Neural progenitor cell (in vitro differentiated cells): Measurements from ENCODE around the gene GNB1. TPM values are rescaled to one million over a fixed set of nuclear protein-coding genes. Genes with fewer than 3 reads are reported as not detected.
A peak's percentile ranks its signal among the peaks of the same experiment; 100 is the strongest.

Experiments
- DNase-seq: peaks from one replicate; pipeline ENCODE4 v3.0.0-alpha.2; 2016; ENCODE audit warnings: low spot score
- H2AFZ ChIP-seq: fragments of 200-600 bp; sonication (generic); replicated peaks from 2 replicates; pipeline ENCODE4 v1.6.1; 2016; ENCODE audit warnings: antibody characterized with exemption
- H3F3A ChIP-seq: fragments of 200-600 bp; sonication (generic); 2 replicates; pipeline ENCODE4 v1.6.1; 2016; ENCODE audit warnings: antibody characterized with exemption, low read depth
- H3K27ac ChIP-seq: fragments of 200-600 bp; sonication (generic); 2 replicates; pipeline ENCODE4 v1.5.1; 2016; ENCODE audit warnings: mild to moderate bottlenecking
- H3K27me3 ChIP-seq: fragments of 200-600 bp; sonication (generic); 2 replicates; pipeline ENCODE4 v1.6.1; 2016; ENCODE audit warnings: mild to moderate bottlenecking, moderate library complexity
- H3K36me3 ChIP-seq: fragments of 200-600 bp; sonication (generic); 2 replicates; pipeline ENCODE4 v1.5.1; 2016
- H3K4me1 ChIP-seq: fragments of 200-600 bp; sonication (generic); 2 replicates; pipeline ENCODE4 v1.6.1; 2016; ENCODE audit warnings: mixed run types
- H3K4me2 ChIP-seq: fragments of 200-600 bp; sonication (generic); 2 replicates; pipeline ENCODE4 v1.6.1; 2016
- H3K4me3 ChIP-seq: fragments of 200-600 bp; sonication (generic); 2 replicates; pipeline ENCODE4 v1.5.1; 2016
- H3K79me2 ChIP-seq: fragments of 200-600 bp; sonication (generic); 2 replicates; pipeline ENCODE4 v1.6.1; 2016; ENCODE audit warnings: low read depth
- H3K9ac ChIP-seq: fragments of 200-600 bp; sonication (generic); 2 replicates; pipeline ENCODE4 v1.6.1; 2016
- H3K9me3 ChIP-seq: fragments of 200-600 bp; sonication (generic); 2 replicates; pipeline ENCODE4 v1.5.1; 2016; ENCODE audit warnings: low read depth
- H4K20me1 ChIP-seq: fragments of 200-600 bp; sonication (generic); 2 replicates; pipeline ENCODE4 v1.6.1; 2016; ENCODE audit warnings: low read depth
- H3K27ac Mint-ChIP-seq: 3 replicates; pipeline ENCODE4 v1.8.0; 2021; ENCODE audit warnings: mixed read lengths
- H3K27me3 Mint-ChIP-seq: 2 replicates; pipeline ENCODE4 v1.8.0; 2022; ENCODE audit warnings: low read depth, mild to moderate bottlenecking, inconsistent platforms, moderate library complexity, mixed read lengths; ENCODE audit not compliant: insufficient read depth
- H3K36me3 Mint-ChIP-seq: 3 replicates; pipeline ENCODE4 v1.8.0; 2021; ENCODE audit warnings: mixed read lengths
- H3K4me1 Mint-ChIP-seq: 3 replicates; pipeline ENCODE4 v1.8.0; 2021; ENCODE audit warnings: mixed read lengths
- H3K4me3 Mint-ChIP-seq: 3 replicates; pipeline ENCODE4 v1.8.0; 2021; ENCODE audit warnings: mild to moderate bottlenecking, moderate library complexity, mixed read lengths
- H3K9me3 Mint-ChIP-seq: 3 replicates; pipeline ENCODE4 v1.8.0; 2020; ENCODE audit warnings: mixed read lengths
- CTCF ChIP-seq: fragments of 200-600 bp; sonication (generic); IDR thresholded peaks from 2 replicates; pipeline ENCODE4 v1.5.1; 2017; ENCODE audit warnings: antibody characterized with exemption, mild to moderate bottlenecking
- EZH2 ChIP-seq: fragments of 200-600 bp; sonication (generic); IDR thresholded peaks from 2 replicates; pipeline ENCODE4 v1.6.1; 2017; ENCODE audit warnings: antibody characterized with exemption, mild to moderate bottlenecking, moderate library complexity
- EZH2phosphoT487 ChIP-seq: fragments of 200-600 bp; sonication (generic); IDR thresholded peaks from 2 replicates; pipeline ENCODE4 v1.6.1; 2017; ENCODE audit warnings: antibody characterized with exemption
- total RNA-seq: library from RNA; depleted of rRNA; stranded (reverse); fragments of >200 nt; gene quantifications from 2 replicates; pipeline ENCODE4 v1.2.3, GENCODE V29; 2015; ENCODE audit warnings: low replicate concordance

GNB1 gene
- total RNA-seq, 1 donor from 2014 or later, result 175 TPM

DNA sequence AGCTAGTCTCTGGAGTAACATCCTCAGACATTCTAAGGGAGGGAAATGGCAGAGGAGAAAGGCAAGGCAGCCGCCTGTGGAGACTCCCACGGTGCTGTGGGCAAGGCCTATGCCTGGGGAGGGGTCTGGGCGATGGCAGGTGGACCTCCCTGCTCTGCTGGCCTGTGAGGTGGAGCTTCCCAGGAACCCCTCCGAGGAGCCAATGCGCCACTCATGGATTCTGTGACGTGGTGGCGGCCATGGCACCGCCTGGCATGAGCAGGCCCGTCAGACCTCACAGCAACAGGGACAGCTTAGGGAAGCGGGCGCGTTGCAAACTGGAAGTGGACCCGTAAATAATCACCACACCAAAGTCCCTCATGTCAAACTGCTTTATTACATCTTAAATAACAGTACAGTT, 106.0 kb downstream of the GNB1 start:
- no peak overlapping the region for H3K27ac ChIP-seq
- DNase-seq, result no peak

DNA sequence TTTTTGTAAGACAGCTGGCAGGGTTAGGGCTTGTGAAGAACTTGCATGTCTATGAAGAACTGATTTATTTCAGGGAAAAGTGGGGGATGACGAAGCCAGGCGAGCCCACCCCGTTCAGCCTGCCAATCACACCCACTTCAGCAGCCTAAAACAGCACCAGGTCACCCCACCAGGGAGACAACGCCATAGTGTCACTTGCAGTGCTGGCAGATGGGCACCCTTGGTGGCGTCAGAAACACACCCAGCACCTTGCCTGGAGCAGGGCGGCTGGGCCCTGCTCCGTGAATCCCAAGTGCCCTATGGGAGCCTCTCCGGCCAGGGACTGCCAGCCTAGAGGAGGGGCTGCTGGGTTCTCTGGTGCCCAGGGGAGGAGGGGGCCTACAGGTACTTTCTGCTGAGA, 107.6 kb downstream of the GNB1 start:
- H3K79me2 ChIP-seq, result no peaks in the 10 kb centered on the region
- peaks cover 18% of the 10 kb centered on the region for H3K27me3 ChIP-seq
- no peak overlapping the region for H3K9ac ChIP-seq
- H3F3A ChIP-seq, result peaks cover 71% of the 10 kb centered on the region
- H3K4me1 Mint-ChIP-seq, result peaks cover 20% of the 10 kb centered on the region
- peaks cover 16% of the 10 kb centered on the region for H3K36me3 Mint-ChIP-seq
- DNase-seq, result no peak
- no peak overlapping the region for H3K4me3 ChIP-seq
- H3K4me3 Mint-ChIP-seq, result no peak overlapping the region
- H3K9me3 Mint-ChIP-seq, result no peaks in the 10 kb centered on the region
- H2AFZ ChIP-seq, result no peak overlapping the region
- no peak for TF ChIP-seq EZH2
- TF ChIP-seq EZH2phosphoT487, result no peak
- TF ChIP-seq CTCF, result no peak
- H3K27ac Mint-ChIP-seq, result peak overlapping the region; percentile 50
- H3K4me2 ChIP-seq, result no peak overlapping the region
- peaks cover 50% of the 10 kb centered on the region for H4K20me1 ChIP-seq
- H3K27ac ChIP-seq, result no peak overlapping the region
- no peaks in the 10 kb centered on the region for H3K9me3 ChIP-seq
- H3K4me1 ChIP-seq, result peaks cover 15% of the 10 kb centered on the region
- peaks cover 12% of the 10 kb centered on the region for H3K36me3 ChIP-seq
- H3K27me3 Mint-ChIP-seq, result peaks cover 7% of the 10 kb centered on the region

More for the DNA sequence above, 106.0 kb downstream of the GNB1 start:
- Mint-ChIP-seq H3K36me3 (peaks cover 23% of the 10 kb centered on the region), H3K4me3 (no peak overlapping the region), H3K9me3 (no peaks in the 10 kb centered on the region), H3K27me3 (peaks cover 11% of the 10 kb centered on the region), H3K4me1 (peaks cover 13% of the 10 kb centered on the region), H3K27ac (no peak overlapping the region)
- no peak overlapping the region for H2AFZ ChIP-seq
- H4K20me1 ChIP-seq, result peaks cover 57% of the 10 kb centered on the region
- no peaks in the 10 kb centered on the region for H3K9me3 ChIP-seq
- H3K4me1 ChIP-seq, result peaks cover 8% of the 10 kb centered on the region
- H3K9ac ChIP-seq, result no peak overlapping the region
- H3K4me2 ChIP-seq, result no peak overlapping the region
- TF ChIP-seq CTCF (no peak), EZH2phosphoT487 (no peak), EZH2 (no peak)
- H3K79me2 ChIP-seq, result no peaks in the 10 kb centered on the region
- H3F3A ChIP-seq, result peaks cover 56% of the 10 kb centered on the region
- H3K36me3 ChIP-seq, result peaks cover 12% of the 10 kb centered on the region
- H3K27me3 ChIP-seq, result peaks cover 5% of the 10 kb centered on the region
- no peak overlapping the region for H3K4me3 ChIP-seq

DNA sequence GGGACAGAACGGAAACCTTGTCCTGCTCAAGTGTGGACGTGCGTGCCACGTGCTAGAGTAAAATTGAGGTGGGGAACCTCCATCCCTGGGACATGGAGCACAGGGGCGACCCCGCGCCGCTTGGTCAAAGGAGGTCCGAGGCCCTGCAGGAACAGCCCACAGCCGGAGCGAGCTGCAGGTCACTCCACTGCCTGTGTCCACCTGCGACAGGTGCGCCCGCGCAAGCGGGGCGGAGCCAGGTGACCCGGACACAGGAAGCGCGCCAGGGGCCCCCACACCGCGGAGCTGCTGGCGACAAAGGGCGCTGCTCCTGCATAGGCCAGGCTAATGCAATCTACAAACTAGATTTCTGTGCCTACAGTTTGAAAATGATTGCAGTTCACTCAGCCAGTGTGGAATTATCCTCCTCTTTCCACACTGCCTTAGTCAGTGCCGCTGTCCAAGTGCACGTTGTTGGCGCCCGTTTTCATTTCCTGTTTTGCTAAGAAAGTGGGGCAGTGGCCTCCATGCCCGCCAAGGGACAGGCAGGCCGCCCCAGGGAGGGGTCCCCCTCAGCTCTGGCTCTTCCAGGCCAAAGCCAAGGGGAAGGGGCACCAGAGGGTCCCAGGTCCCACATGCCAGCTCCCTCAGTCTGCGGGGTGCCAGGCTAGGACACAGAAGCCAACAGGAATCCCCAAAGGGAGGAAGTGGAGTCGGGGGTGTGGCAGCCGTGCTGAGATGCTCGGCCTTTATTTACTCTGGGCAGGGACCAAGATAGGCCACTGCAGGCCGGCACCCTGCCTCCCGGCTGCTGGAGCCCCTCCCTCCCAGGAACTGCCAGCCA, 108.3 kb downstream of the GNB1 start:
- no peaks in the 10 kb centered on the region for H3K9me3 Mint-ChIP-seq
- H3K27ac Mint-ChIP-seq, result peak overlapping the region; percentile 50
- no peak overlapping the region for H3K4me3 Mint-ChIP-seq
- Histone ChIP-seq H3K9ac (no peak overlapping the region), H3K4me1 (peaks cover 15% of the 10 kb centered on the region), H3K27ac (no peak overlapping the region), H3F3A (peaks cover 71% of the 10 kb centered on the region), H3K36me3 (peaks cover 12% of the 10 kb centered on the region), H3K27me3 (peaks cover 18% of the 10 kb centered on the region), H3K79me2 (peaks cover 4% of the 10 kb centered on the region), H3K9me3 (no peaks in the 10 kb centered on the region), H4K20me1 (peaks cover 43% of the 10 kb centered on the region), H2AFZ (no peak overlapping the region), H3K4me2 (peak overlapping the region; percentile 66), H3K4me3 (peak overlapping the region; percentile 18)
- TF ChIP-seq EZH2, result no peak
- TF ChIP-seq CTCF, result no peak
- no peak for TF ChIP-seq EZH2phosphoT487
- H3K27me3 Mint-ChIP-seq, result peaks cover 7% of the 10 kb centered on the region
- peaks cover 20% of the 10 kb centered on the region for H3K4me1 Mint-ChIP-seq
- DNase-seq, result peak; percentile 35
- H3K36me3 Mint-ChIP-seq, result peaks cover 12% of the 10 kb centered on the region
